ENCODE data around the gene SMIM8.
"Not testable (repeated sequence)": the region's sequence is repeated elsewhere in the genome, so short reads cannot be mapped to it uniquely, and the experiment has no call there.

SMIM8 gene

DNA sequence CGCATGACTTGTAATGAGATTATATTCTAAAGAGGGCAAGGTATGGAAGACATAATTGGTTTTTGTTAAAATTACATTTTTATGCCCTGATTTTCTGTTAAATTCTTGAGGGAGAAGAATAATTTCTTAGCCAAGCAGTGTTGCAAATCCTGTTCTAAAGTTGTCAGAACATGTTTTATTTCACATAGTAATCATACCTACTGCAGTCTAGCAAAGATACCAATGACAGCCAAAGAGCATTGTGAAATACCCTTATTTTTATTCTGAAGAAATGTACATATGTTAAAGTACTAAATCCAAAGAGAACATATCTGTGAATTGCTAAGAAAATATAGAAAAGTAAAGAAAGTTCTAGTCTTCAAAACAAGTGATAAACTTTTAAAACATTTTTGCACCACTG lies 39.6 kb upstream of the SMIM8 start:
- no peak overlapping the region for H3K4me3 ChIP-seq (ENCODE audit: low read length)
- peak; percentile 12 for DNase-seq (ENCODE audit: low read depth)
- TF ChIP-seq, protein P1, sequence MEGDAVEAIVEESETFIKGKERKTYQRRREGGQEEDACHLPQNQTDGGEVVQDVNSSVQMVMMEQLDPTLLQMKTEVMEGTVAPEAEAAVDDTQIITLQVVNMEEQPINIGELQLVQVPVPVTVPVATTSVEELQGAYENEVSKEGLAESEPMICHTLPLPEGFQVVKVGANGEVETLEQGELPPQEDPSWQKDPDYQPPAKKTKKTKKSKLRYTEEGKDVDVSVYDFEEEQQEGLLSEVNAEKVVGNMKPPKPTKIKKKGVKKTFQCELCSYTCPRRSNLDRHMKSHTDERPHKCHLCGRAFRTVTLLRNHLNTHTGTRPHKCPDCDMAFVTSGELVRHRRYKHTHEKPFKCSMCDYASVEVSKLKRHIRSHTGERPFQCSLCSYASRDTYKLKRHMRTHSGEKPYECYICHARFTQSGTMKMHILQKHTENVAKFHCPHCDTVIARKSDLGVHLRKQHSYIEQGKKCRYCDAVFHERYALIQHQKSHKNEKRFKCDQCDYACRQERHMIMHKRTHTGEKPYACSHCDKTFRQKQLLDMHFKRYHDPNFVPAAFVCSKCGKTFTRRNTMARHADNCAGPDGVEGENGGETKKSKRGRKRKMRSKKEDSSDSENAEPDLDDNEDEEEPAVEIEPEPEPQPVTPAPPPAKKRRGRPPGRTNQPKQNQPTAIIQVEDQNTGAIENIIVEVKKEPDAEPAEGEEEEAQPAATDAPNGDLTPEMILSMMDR (conservative IDR thresholded peaks at IDR 0.05; ENCODE audit: low read length), result no peak

DNA sequence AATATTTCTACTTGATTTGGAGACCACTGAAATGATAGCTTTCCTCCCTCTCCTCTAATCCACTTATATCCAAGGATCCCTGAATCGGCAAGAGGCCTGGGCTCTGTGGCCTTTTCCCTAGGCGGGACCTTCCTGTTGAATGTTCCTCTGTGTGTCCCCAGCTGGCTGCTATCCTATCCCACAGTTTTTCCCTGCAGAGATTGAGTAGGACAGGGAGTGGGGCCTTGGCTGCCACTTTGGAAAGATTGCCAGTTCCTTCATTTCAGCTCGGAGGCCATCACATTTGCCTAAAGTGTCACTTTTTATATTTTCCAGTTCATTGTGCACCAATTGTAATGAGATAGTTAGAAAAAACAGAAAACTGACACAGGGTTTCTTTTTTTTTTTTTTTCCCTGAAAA lies 38.9 kb upstream of the SMIM8 start:
- TF ChIP-seq, protein P1 (conservative IDR thresholded peaks at IDR 0.05; ENCODE audit: low read length), result no peak
- DNase-seq (ENCODE audit: low read depth), result no peak
- no peak overlapping the region for H3K4me3 ChIP-seq (ENCODE audit: low read length)

GRCh38 chr6:87287251-87287650 lies 35.1 kb upstream of the SMIM8 start:
- DNase-seq (ENCODE audit: low read depth), result peak; percentile 7
- H3K4me3 ChIP-seq (ENCODE audit: low read length), result no peak overlapping the region
- TF ChIP-seq, protein P1 (conservative IDR thresholded peaks at IDR 0.05; ENCODE audit: low read length), result no peak

DNA sequence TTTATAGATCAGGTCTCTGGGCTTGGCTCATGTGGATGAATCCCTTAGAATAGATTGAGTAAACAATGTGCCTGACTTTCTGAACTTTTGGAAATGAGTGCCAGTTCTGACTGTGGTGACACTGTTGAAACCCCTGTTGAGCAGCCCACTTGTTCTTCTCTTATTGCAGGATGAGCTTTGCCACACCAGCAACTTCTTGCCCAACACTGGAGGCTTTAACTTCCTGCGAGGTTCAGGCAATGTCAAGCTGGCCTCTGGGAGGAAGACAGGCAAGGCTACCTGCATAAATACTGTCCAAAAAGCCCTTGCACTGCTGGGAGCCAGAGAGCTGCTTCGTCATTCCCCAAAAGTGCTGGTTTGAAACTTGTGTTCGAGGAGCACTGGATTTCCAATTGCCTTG lies 32.8 kb upstream of the SMIM8 start:
- no peak for DNase-seq (ENCODE audit: low read depth)
- H3K4me3 ChIP-seq (ENCODE audit: low read length), result no peak overlapping the region
- TF ChIP-seq, protein P1 (conservative IDR thresholded peaks at IDR 0.05; ENCODE audit: low read length), result no peak

GRCh38 chr6:87291883-87292282 lies 30.5 kb upstream of the SMIM8 start:
- TF ChIP-seq, protein P1 (conservative IDR thresholded peaks at IDR 0.05; ENCODE audit: low read length), result no peak
- no peak for DNase-seq (ENCODE audit: low read depth)
- no peak overlapping the region for H3K4me3 ChIP-seq (ENCODE audit: low read length)

DNA sequence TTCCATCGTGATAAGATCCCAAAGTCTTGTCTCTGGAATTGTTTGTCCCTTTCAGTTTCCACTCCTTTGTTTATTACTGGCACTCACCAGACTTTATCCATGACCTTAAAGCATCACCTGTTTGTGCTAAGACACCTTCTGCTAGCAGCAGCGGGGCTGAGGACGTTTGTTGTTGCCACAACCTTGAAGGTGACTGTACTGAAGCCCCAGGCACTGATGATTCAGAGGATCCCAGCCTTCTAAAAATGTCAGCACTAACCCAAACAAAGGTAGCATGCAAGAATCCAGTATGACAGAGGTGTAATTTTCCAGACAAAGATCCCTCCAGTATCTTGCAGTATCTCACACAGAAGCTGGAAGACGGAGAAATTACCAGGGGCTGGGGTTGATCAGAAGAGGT lies 28.9 kb upstream of the SMIM8 start:
- no peak overlapping the region for H3K4me3 ChIP-seq (ENCODE audit: low read length)
- TF ChIP-seq, protein P1 (conservative IDR thresholded peaks at IDR 0.05; ENCODE audit: low read length), result no peak
- no peak for DNase-seq (ENCODE audit: low read depth)

- TF ChIP-seq, protein P1 (conservative IDR thresholded peaks at IDR 0.05; ENCODE audit: low read length), result no peak
- DNase-seq (ENCODE audit: low read depth), result no peak
- H3K4me3 ChIP-seq (ENCODE audit: low read length), result no peak overlapping the region
These were observed 25.3 kb upstream of the SMIM8 start for GRCh38 chr6:87297119-87297518.

DNA sequence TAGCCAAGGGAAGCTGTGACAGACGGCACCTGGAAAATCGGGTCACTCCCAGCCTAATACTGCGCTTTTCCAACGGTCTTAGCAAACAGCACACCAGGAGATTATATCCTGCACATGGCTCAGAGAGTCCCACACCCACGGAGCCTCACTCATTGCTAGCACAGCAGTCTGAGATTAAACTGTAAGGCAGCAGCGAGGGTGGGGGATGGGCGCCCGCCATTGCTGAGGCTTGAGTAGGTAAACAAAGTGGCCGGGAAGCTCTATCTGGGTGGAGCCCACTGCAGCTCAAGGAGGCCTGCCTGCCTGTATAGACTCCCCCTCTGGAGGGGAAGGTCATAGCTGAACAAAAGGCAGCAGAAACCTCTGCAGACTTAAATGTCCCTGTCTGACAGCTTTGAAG lies 21.1 kb upstream of the SMIM8 start:
- not testable (repeated sequence) for DNase-seq (ENCODE audit: low read depth); H3K4me3 ChIP-seq (ENCODE audit: low read length)
